Germinal center (tissue), 1 donor: ENCODE results near the gene PANK2.
"Not testable (repeated sequence)": the region's sequence is repeated elsewhere in the genome, so short reads cannot be mapped to it uniquely, and the experiment has no call there.

Source experiments
- DNase-seq: peaks from one replicate; pipeline ENCODE4 v3.0.0; 2012; ENCODE audit warnings: mixed read lengths, low spot score

The PANK2 gene

GRCh38 chr20:3869839-3870634 is 19.1 kb upstream of the PANK2 start:
- DNase-seq = no peak

- no peak for DNase-seq
Observed at GRCh38 chr20:3871550-3872265, 17.5 kb upstream of the PANK2 start.

GRCh38 chr20:3873507-3873906 is 15.7 kb upstream of the PANK2 start:
- no peak for DNase-seq

- DNase-seq = no peak
Observed at GRCh38 chr20:3874194-3874844, 14.9 kb upstream of the PANK2 start.

- no peak for DNase-seq
Observed at GRCh38 chr20:3875378-3875974, 13.7 kb upstream of the PANK2 start.

- no peak for DNase-seq
Observed at GRCh38 chr20:3876000-3876399, 13.2 kb upstream of the PANK2 start.

GRCh38 chr20:3876676-3877075 is 12.5 kb upstream of the PANK2 start:
- DNase-seq = no peak

- not testable (repeated sequence) for DNase-seq
Observed at GRCh38 chr20:3878921-3879274, 10.3 kb upstream of the PANK2 start.

GRCh38 chr20:3885715-3886114 is 3.5 kb upstream of the PANK2 start:
- DNase-seq = no peak

GRCh38 chr20:3887876-3888620 is 1.1 kb upstream of the PANK2 start:
- no peak for DNase-seq

- DNase-seq = peak; percentile 42
Observed at GRCh38 chr20:3889489-3890397, 556 bp downstream of the PANK2 start.

- DNase-seq = no peak
Observed at GRCh38 chr20:3890398-3890751, 1.2 kb downstream of the PANK2 start.

GRCh38 chr20:3890999-3891929 is 2.1 kb downstream of the PANK2 start:
- DNase-seq = peak; percentile 53

GRCh38 chr20:3894796-3895195 is 5.6 kb downstream of the PANK2 start:
- DNase-seq = no peak

GRCh38 chr20:3896302-3896701 is 7.1 kb downstream of the PANK2 start:
- DNase-seq = no peak

- no peak for DNase-seq
Observed at GRCh38 chr20:3896853-3897583, 7.8 kb downstream of the PANK2 start.

- not testable (repeated sequence) for DNase-seq
Observed at GRCh38 chr20:3898181-3898580, 9.0 kb downstream of the PANK2 start.

GRCh38 chr20:3898639-3899038 is 9.5 kb downstream of the PANK2 start:
- DNase-seq = no peak

- no peak for DNase-seq
Observed at GRCh38 chr20:3900187-3900604, 11.0 kb downstream of the PANK2 start.
